Measurements from ENCODE around the gene HECW1.
A peak's percentile ranks its signal among the peaks of the same experiment; 100 is the strongest.

The HECW1 gene

GRCh38 chr7:43148161-43148731 lies 35.8 kb downstream of the HECW1 start:
- DNase-seq (ENCODE audit: low spot score): no peak

GRCh38 chr7:43151076-43151475 lies 38.6 kb downstream of the HECW1 start:
- no peak for DNase-seq (ENCODE audit: low spot score)

GRCh38 chr7:43152696-43153095 lies 40.2 kb downstream of the HECW1 start:
- no peak for DNase-seq (ENCODE audit: low spot score)

GRCh38 chr7:43155636-43156035 lies 43.2 kb downstream of the HECW1 start:
- no peak for DNase-seq (ENCODE audit: low spot score)

- no peak for DNase-seq (ENCODE audit: low spot score)
Observed at GRCh38 chr7:43163885-43164284, 51.4 kb downstream of the HECW1 start.

- DNase-seq (ENCODE audit: low spot score): no peak
Observed at GRCh38 chr7:43164757-43165156, 52.3 kb downstream of the HECW1 start.

GRCh38 chr7:43166686-43167085 lies 54.2 kb downstream of the HECW1 start:
- DNase-seq (ENCODE audit: low spot score): no peak

- no peak for DNase-seq (ENCODE audit: low spot score)
Observed at GRCh38 chr7:43169076-43169475, 56.6 kb downstream of the HECW1 start.

- no peak for DNase-seq (ENCODE audit: low spot score)
Observed at GRCh38 chr7:43170571-43170970, 58.1 kb downstream of the HECW1 start.

- DNase-seq (ENCODE audit: low spot score): no peak
Observed at GRCh38 chr7:43175570-43176200, 63.2 kb downstream of the HECW1 start.

GRCh38 chr7:43179393-43179792 lies 66.9 kb downstream of the HECW1 start:
- no peak for DNase-seq (ENCODE audit: low spot score)

- no peak for DNase-seq (ENCODE audit: low spot score)
Observed at GRCh38 chr7:43192806-43193460, 80.5 kb downstream of the HECW1 start.

- no peak for DNase-seq (ENCODE audit: low spot score)
Observed at GRCh38 chr7:43193893-43194292, 81.4 kb downstream of the HECW1 start.

GRCh38 chr7:43195256-43195655 lies 82.8 kb downstream of the HECW1 start:
- peak; percentile 10 for DNase-seq (ENCODE audit: low spot score)

GRCh38 chr7:43195768-43196167 lies 83.3 kb downstream of the HECW1 start:
- no peak for DNase-seq (ENCODE audit: low spot score)

GRCh38 chr7:43196379-43196778 lies 83.9 kb downstream of the HECW1 start:
- DNase-seq (ENCODE audit: low spot score): no peak

- no peak for DNase-seq (ENCODE audit: low spot score)
Observed at GRCh38 chr7:43198016-43198415, 85.6 kb downstream of the HECW1 start.

- no peak for DNase-seq (ENCODE audit: low spot score)
Observed at GRCh38 chr7:43198599-43199090, 86.2 kb downstream of the HECW1 start.

- no peak for DNase-seq (ENCODE audit: low spot score)
Observed at GRCh38 chr7:43199371-43200160, 87.1 kb downstream of the HECW1 start.

GRCh38 chr7:43201912-43202311 lies 89.5 kb downstream of the HECW1 start:
- DNase-seq (ENCODE audit: low spot score): no peak

- DNase-seq (ENCODE audit: low spot score): no peak
Observed at GRCh38 chr7:43204081-43204480, 91.6 kb downstream of the HECW1 start.

GRCh38 chr7:43205171-43205795 lies 92.8 kb downstream of the HECW1 start:
- DNase-seq (ENCODE audit: low spot score): no peak
